ENCODE results near the gene TMEM269. TPM values are rescaled to one million over a fixed set of nuclear protein-coding genes. Genes with fewer than 3 reads are reported as not detected.

The TMEM269 gene
- total and polyA plus RNA-seq, 2 donors (not counting 1 experiment from before 2014, with no cell fraction given), result 0.21 to 0.47 TPM

DNA sequence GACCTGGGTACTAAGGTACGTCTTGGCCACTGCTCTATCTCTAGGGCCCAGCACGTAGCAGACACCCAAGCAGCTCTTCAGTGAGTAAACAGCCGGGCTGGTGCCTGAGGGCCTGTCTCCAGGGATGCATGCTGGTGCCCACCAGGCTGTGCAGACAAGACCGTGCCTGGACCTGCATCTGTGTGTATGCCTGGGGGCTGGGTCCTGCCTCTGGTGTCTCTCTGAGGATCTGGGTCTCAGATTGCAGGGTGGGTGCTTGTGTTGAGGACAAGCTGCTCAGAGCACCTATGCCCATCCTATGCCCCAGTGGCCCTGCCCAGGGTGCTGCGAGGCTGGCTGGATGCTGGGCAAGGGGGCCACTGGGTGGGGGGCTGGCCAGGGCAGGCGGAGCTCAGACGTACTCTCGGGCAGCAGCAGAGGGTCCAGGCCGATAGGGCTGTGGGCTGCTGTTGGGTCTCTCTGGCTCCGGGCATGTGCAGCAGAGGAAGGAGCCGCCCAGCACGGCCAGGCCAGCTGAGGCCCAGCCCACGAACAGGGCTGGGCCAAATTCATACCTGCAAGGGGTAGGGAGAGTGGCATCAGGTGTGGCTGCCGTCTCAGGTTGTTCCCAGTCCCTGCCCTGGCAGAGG, 49.2 kb upstream of the TMEM269 start:
- ATAC-seq (ENCODE audit: low read depth) (no peak), DNase-seq (no peak)
- 86% methylated on average over 13 of the region's 14 CpGs for WGBS (ENCODE audit: insufficient coverage)
- Histone ChIP-seq H3K36me3 (replicated peaks in 1 of 2; ENCODE audit: control extremely low read depth in 1 of 2, control insufficient read depth in 1 of 2, extremely low read depth in 1 of 2, insufficient read depth in 2 of 2, low read length in 1 of 2) (no peaks in the 10 kb centered on the region), H3K9me3 (ENCODE audit: control extremely low read depth in 1 of 3, control insufficient read depth in 2 of 3, insufficient read depth in 1 of 3, low read length in 2 of 3) (no peaks in the 10 kb centered on the region), H3K4me2 (replicated peaks; ENCODE audit: low read depth, low read length, poor library complexity, severe bottlenecking) (no peak overlapping the region), H3K9ac (ENCODE audit: low read length) (no peak overlapping the region), H3K4me1 (ENCODE audit: control insufficient read depth in 2 of 2, insufficient read depth in 2 of 2, low read length in 2 of 2) (peaks cover 10 to 16% of the 10 kb centered on the region in 2 donors), H4K20me1 (ENCODE audit: control insufficient read depth, insufficient read depth, low read length, poor library complexity, severe bottlenecking) (no peaks in the 10 kb centered on the region), H3K4me3 (ENCODE audit: control extremely low read depth in 1 of 5, extremely low read depth in 1 of 5, insufficient read depth in 1 of 5, low read depth in 2 of 5, low read length in 4 of 5) (no peak overlapping the region), H3K27ac (ENCODE audit: low read length in 2 of 2) (no peak overlapping the region), H3K79me2 (ENCODE audit: control insufficient read depth, insufficient read depth, low read length) (no peaks in the 10 kb centered on the region), H3K27me3 (replicated peaks in 1 of 4; ENCODE audit: control extremely low read depth in 1 of 4, control insufficient read depth in 3 of 4, insufficient read depth in 4 of 4, low read length in 3 of 4) (no peaks in the 10 kb centered on the region), H2AFZ (ENCODE audit: insufficient read depth, low read depth, low read length, poor library complexity, severe bottlenecking) (no peak overlapping the region)
- H3K27me3 Mint-ChIP-seq, result no peaks in the 10 kb centered on the region
- no peak overlapping the region for H3K4me3 Mint-ChIP-seq
- H3K4me1 Mint-ChIP-seq, result peaks cover 12% of the 10 kb centered on the region
- intact Hi-C loops (cut with micrococcal nuclease), result no loop called here
- H3K27ac Mint-ChIP-seq, result no peak overlapping the region
- TF ChIP-seq EZH2 (IDR thresholded peaks at IDR 0.05; ENCODE audit: borderline replicate concordance, insufficient read depth, low read depth, low read length, poor library complexity, severe bottlenecking), result no peak
- TF ChIP-seq, protein P1, sequence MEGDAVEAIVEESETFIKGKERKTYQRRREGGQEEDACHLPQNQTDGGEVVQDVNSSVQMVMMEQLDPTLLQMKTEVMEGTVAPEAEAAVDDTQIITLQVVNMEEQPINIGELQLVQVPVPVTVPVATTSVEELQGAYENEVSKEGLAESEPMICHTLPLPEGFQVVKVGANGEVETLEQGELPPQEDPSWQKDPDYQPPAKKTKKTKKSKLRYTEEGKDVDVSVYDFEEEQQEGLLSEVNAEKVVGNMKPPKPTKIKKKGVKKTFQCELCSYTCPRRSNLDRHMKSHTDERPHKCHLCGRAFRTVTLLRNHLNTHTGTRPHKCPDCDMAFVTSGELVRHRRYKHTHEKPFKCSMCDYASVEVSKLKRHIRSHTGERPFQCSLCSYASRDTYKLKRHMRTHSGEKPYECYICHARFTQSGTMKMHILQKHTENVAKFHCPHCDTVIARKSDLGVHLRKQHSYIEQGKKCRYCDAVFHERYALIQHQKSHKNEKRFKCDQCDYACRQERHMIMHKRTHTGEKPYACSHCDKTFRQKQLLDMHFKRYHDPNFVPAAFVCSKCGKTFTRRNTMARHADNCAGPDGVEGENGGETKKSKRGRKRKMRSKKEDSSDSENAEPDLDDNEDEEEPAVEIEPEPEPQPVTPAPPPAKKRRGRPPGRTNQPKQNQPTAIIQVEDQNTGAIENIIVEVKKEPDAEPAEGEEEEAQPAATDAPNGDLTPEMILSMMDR (IDR thresholded peaks at IDR 0.05), result no peak
- POLR2A ChIA-PET, result no interaction called here
- CTCF ChIA-PET, result interaction anchor here (1.0 kb wide), 1 partner anchor 11 kb away, joined by 3 read pairs; no protein-coding TSS in a partner anchor
- no peaks in the 10 kb centered on the region for H3K9me3 Mint-ChIP-seq (ENCODE audit: insufficient read depth)

DNA sequence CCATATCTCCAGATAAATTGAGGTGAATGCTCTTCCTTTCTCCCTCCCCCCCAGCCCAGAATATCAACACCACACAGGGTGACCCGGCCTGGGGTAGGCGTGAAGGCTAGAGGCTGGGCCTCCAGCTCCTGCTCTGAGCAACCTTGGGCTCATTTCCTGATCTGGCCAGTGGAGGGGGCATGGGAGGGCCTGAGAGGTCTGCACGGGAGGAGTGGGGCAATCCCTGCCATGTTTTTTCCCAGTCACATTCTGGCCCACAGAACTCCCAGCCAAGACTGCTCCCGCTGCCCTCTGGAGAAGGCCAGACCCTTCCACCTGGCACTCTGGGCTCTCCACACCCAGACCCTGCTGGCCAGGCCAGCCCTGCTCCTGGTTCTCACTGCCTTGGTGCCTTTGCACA, 48.6 kb upstream of the TMEM269 start:
- no peak overlapping the region for H3K9ac ChIP-seq (ENCODE audit: low read length)
- no peak overlapping the region for H3K4me3 ChIP-seq (ENCODE audit: control extremely low read depth in 1 of 5, extremely low read depth in 1 of 5, insufficient read depth in 1 of 5, low read depth in 2 of 5, low read length in 4 of 5)
- DNase-seq (no peak), ATAC-seq (ENCODE audit: low read depth) (no peak)
- intact Hi-C loops (cut with micrococcal nuclease), result no loop called here
- H3K4me2 ChIP-seq (replicated peaks; ENCODE audit: low read depth, low read length, poor library complexity, severe bottlenecking), result no peak overlapping the region
- ChIA-PET POLR2A (no interaction called here), CTCF (no interaction called here)
- no peaks in the 10 kb centered on the region for H3K79me2 ChIP-seq (ENCODE audit: control insufficient read depth, insufficient read depth, low read length)
- peaks cover 10 to 16% of the 10 kb centered on the region in 2 donors for H3K4me1 ChIP-seq (ENCODE audit: control insufficient read depth in 2 of 2, insufficient read depth in 2 of 2, low read length in 2 of 2)
- H3K27me3 Mint-ChIP-seq, result no peaks in the 10 kb centered on the region
- H4K20me1 ChIP-seq (ENCODE audit: control insufficient read depth, insufficient read depth, low read length, poor library complexity, severe bottlenecking), result no peaks in the 10 kb centered on the region
- H3K27ac ChIP-seq (ENCODE audit: low read length in 2 of 2), result no peak overlapping the region
- no peaks in the 10 kb centered on the region for H3K27me3 ChIP-seq (replicated peaks in 1 of 4; ENCODE audit: control extremely low read depth in 1 of 4, control insufficient read depth in 3 of 4, insufficient read depth in 4 of 4, low read length in 3 of 4)
- no peak overlapping the region for H2AFZ ChIP-seq (ENCODE audit: insufficient read depth, low read depth, low read length, poor library complexity, severe bottlenecking)
- no peak overlapping the region for H3K27ac Mint-ChIP-seq
- peaks cover 8% of the 10 kb centered on the region for H3K4me1 Mint-ChIP-seq
- H3K9me3 Mint-ChIP-seq (ENCODE audit: insufficient read depth), result no peaks in the 10 kb centered on the region
- WGBS (ENCODE audit: insufficient coverage), result 100% methylated on average over 1 of the region's 4 CpGs
- no peak overlapping the region for H3K4me3 Mint-ChIP-seq
- H3K9me3 ChIP-seq (ENCODE audit: control extremely low read depth in 1 of 3, control insufficient read depth in 2 of 3, insufficient read depth in 1 of 3, low read length in 2 of 3), result no peaks in the 10 kb centered on the region
- no peaks in the 10 kb centered on the region for H3K36me3 ChIP-seq (replicated peaks in 1 of 2; ENCODE audit: control extremely low read depth in 1 of 2, control insufficient read depth in 1 of 2, extremely low read depth in 1 of 2, insufficient read depth in 2 of 2, low read length in 1 of 2)
- TF ChIP-seq, protein P1 (IDR thresholded peaks at IDR 0.05), result no peak
- no peak for TF ChIP-seq EZH2 (IDR thresholded peaks at IDR 0.05; ENCODE audit: borderline replicate concordance, insufficient read depth, low read depth, low read length, poor library complexity, severe bottlenecking)

Measured in B cell (primary cell).